ENCODE results near the gene TNFAIP2. TPM values are rescaled to one million over a fixed set of nuclear protein-coding genes. Genes with fewer than 3 reads are reported as not detected.

The TNFAIP2 gene
- total RNA-seq, 2 donors from 2014 or later = 24.5 to 32.2 TPM

GRCh38 chr14:103104654-103105452 is 18.4 kb upstream of the TNFAIP2 start:
- peak; percentile 96 to 99 for TF ChIP-seq CTCF (IDR thresholded peaks at IDR 0.05)
- no peaks in the 10 kb centered on the region for H3K9me3 ChIP-seq
- H3K27ac ChIP-seq = no peak overlapping the region
- DNase-seq (ENCODE audit: low spot score) = no peak
- H3K4me3 ChIP-seq = peak overlapping the region in 1 of 2 donors; percentile 7
- H3K36me3 ChIP-seq = no peaks in the 10 kb centered on the region
- peaks cover 0 to 36% of the 10 kb centered on the region in 2 donors for H3K4me1 ChIP-seq
- peaks cover 10 to 27% of the 10 kb centered on the region in 2 donors for H3K27me3 ChIP-seq

GRCh38 chr14:103105580-103106150 is 17.6 kb upstream of the TNFAIP2 start:
- no peak for DNase-seq (ENCODE audit: low spot score)
- Histone ChIP-seq H3K4me3 (no peak overlapping the region), H3K9me3 (no peaks in the 10 kb centered on the region), H3K27me3 (peaks cover 10 to 27% of the 10 kb centered on the region in 2 donors), H3K36me3 (no peaks in the 10 kb centered on the region), H3K27ac (no peak overlapping the region), H3K4me1 (peaks cover 0 to 44% of the 10 kb centered on the region in 2 donors)
- no peak for TF ChIP-seq CTCF (IDR thresholded peaks at IDR 0.05)

GRCh38 chr14:103107455-103107854 is 15.8 kb upstream of the TNFAIP2 start:
- H3K27ac ChIP-seq = no peak overlapping the region
- H3K9me3 ChIP-seq = no peaks in the 10 kb centered on the region
- peaks cover 0 to 53% of the 10 kb centered on the region in 2 donors for H3K4me1 ChIP-seq
- H3K4me3 ChIP-seq = no peak overlapping the region
- TF ChIP-seq CTCF (IDR thresholded peaks at IDR 0.05) = no peak
- no peaks in the 10 kb centered on the region for H3K36me3 ChIP-seq
- H3K27me3 ChIP-seq = peaks cover 9 to 15% of the 10 kb centered on the region in 2 donors
- DNase-seq (ENCODE audit: low spot score) = no peak

- TF ChIP-seq CTCF (IDR thresholded peaks at IDR 0.05) = no peak
- Histone ChIP-seq H3K27ac (no peak overlapping the region), H3K27me3 (peaks cover 4 to 10% of the 10 kb centered on the region in 2 donors), H3K36me3 (no peaks in the 10 kb centered on the region), H3K4me3 (no peak overlapping the region), H3K9me3 (no peaks in the 10 kb centered on the region), H3K4me1 (peaks cover 0 to 50% of the 10 kb centered on the region in 2 donors)
- no peak for DNase-seq (ENCODE audit: low spot score)
Observed at GRCh38 chr14:103107941-103108748, 15.1 kb upstream of the TNFAIP2 start.

- Histone ChIP-seq H3K27ac (no peak overlapping the region), H3K36me3 (no peaks in the 10 kb centered on the region), H3K9me3 (no peaks in the 10 kb centered on the region), H3K27me3 (peaks cover 4 to 10% of the 10 kb centered on the region in 2 donors), H3K4me3 (no peak overlapping the region), H3K4me1 (peaks cover 0 to 44% of the 10 kb centered on the region in 2 donors)
- TF ChIP-seq CTCF (IDR thresholded peaks at IDR 0.05) = no peak
- DNase-seq (ENCODE audit: low spot score) = no peak
Observed at GRCh38 chr14:103108749-103109207, 14.5 kb upstream of the TNFAIP2 start.

All from right atrium auricular region (tissue), 2 donors.